RCC 7860 (cell line): ENCODE data around the gene LIG1.
"Not testable (repeated sequence)": the region's sequence is repeated elsewhere in the genome, so short reads cannot be mapped to it uniquely, and the experiment has no call there.

Source experiments
- DNase-seq: peaks from one replicate; pipeline ENCODE4 v3.0.0-alpha.2; 2015; ENCODE audit warnings: low spot score
- FAIRE-seq: peaks from 2 replicates; lab custom pipeline; 2012; peaks lifted over from hg19 to GRCh38; lab: Jason Lieb, UNC

Gene LIG1

GRCh38 chr19:48085904-48086864, 84.0 kb downstream of the LIG1 start:
- DNase-seq (no peak), FAIRE-seq (no peak)

GRCh38 chr19:48085076-48085475, 85.1 kb downstream of the LIG1 start:
- DNase-seq (no peak), FAIRE-seq (no peak)

GRCh38 chr19:48081106-48081505, 89.0 kb downstream of the LIG1 start:
- FAIRE-seq (no peak), DNase-seq (no peak)

GRCh38 chr19:48070177-48070769, 99.9 kb downstream of the LIG1 start:
- not testable (repeated sequence) for FAIRE-seq, DNase-seq

- no peak for DNase-seq
- no peak for FAIRE-seq
These were observed 100.7 kb downstream of the LIG1 start for GRCh38 chr19:48069435-48069834.
